MM.1S (cell line): Measurements from ENCODE around the gene GON7.

Experiments used
- DNase-seq: peaks from one replicate; pipeline ENCODE4 v3.0.0-alpha.2; 2015
- H2AFZ ChIP-seq: fragments of 300-600 bp; sonication (generic); 2 replicates; pipeline ENCODE4 v1.6.0; 2016; ENCODE audit warnings: antibody characterized with exemption, low read length
- H3F3A ChIP-seq: fragments of 300-600 bp; sonication (generic); 2 replicates; pipeline ENCODE4 v1.6.1; 2016; ENCODE audit warnings: mild to moderate bottlenecking, antibody characterized with exemption, low read length, moderate library complexity, mixed read lengths; ENCODE audit not compliant: insufficient read depth
- H3K27ac ChIP-seq: fragments of 300-600 bp; sonication (generic); 2 replicates; pipeline ENCODE4 v1.5.1; 2016; ENCODE audit warnings: mild to moderate bottlenecking, low read length
- H3K27me3 ChIP-seq: fragments of 300-600 bp; sonication (generic); replicated peaks from 2 replicates; pipeline ENCODE4 v1.6.0; 2016; ENCODE audit warnings: low read length; ENCODE audit not compliant: insufficient read depth
- H3K36me3 ChIP-seq: fragments of 300-600 bp; sonication (generic); replicated peaks from 2 replicates; pipeline ENCODE4 v1.6.1; 2016; ENCODE audit warnings: mild to moderate bottlenecking, low read length, mixed read lengths; ENCODE audit not compliant: insufficient read depth
- H3K4me1 ChIP-seq: fragments of 300-600 bp; sonication (generic); 2 replicates; pipeline ENCODE4 v1.6.1; 2016; ENCODE audit warnings: low read length, mixed read lengths
- H3K4me2 ChIP-seq: fragments of 300-600 bp; sonication (generic); 2 replicates; pipeline ENCODE4 v1.6.0; 2016; ENCODE audit warnings: low read depth, low read length
- H3K4me3 ChIP-seq: fragments of 300-600 bp; sonication (generic); 2 replicates; pipeline ENCODE4 v1.5.1; 2016; ENCODE audit warnings: low read length, mixed read lengths
- H3K79me2 ChIP-seq: fragments of 300-600 bp; sonication (generic); 2 replicates; pipeline ENCODE4 v1.6.1; 2016; ENCODE audit warnings: mixed run types, low read length, mixed read lengths
- H3K9ac ChIP-seq: fragments of 300-600 bp; sonication (generic); 2 replicates; pipeline ENCODE4 v1.6.1; 2016; ENCODE audit warnings: low read length, mixed read lengths
- H3K9me2 ChIP-seq: fragments of 300-600 bp; sonication (generic); replicated peaks from 2 replicates; pipeline ENCODE4 v1.6.1; 2016; ENCODE audit warnings: mild to moderate bottlenecking, low read length, mixed read lengths; ENCODE audit not compliant: insufficient read depth
- H3K9me3 ChIP-seq: fragments of 300-600 bp; sonication (generic); replicated peaks from 2 replicates; pipeline ENCODE4 v1.6.1; 2016; ENCODE audit warnings: mild to moderate bottlenecking, low read length, mixed read lengths; ENCODE audit not compliant: insufficient read depth
- H4K20me1 ChIP-seq: fragments of 300-600 bp; sonication (generic); 2 replicates; pipeline ENCODE4 v1.6.1; 2016; ENCODE audit warnings: mild to moderate bottlenecking, low read length, moderate library complexity, mixed read lengths; ENCODE audit not compliant: insufficient read depth
- EZH2 ChIP-seq: fragments of 300-600 bp; sonication (generic); optimal IDR thresholded peaks from 2 replicates; pipeline ENCODE3; 2017; ENCODE audit warnings: low read depth, mild to moderate bottlenecking, antibody characterized with exemption, low read length, mixed read lengths
- EZH2phosphoT487 ChIP-seq: fragments of 300-600 bp; sonication (generic); IDR thresholded peaks from 2 replicates; pipeline ENCODE4 v1.6.1; 2018; ENCODE audit warnings: antibody characterized with exemption, low read length
- TF ChIP-seq, protein P1 (sequence below): fragments of 300-600 bp; sonication (generic); IDR thresholded peaks from 2 replicates; pipeline ENCODE4 v1.5.1; 2016; ENCODE audit warnings: antibody characterized with exemption, low read length, mixed read lengths

The GON7 gene

DNA sequence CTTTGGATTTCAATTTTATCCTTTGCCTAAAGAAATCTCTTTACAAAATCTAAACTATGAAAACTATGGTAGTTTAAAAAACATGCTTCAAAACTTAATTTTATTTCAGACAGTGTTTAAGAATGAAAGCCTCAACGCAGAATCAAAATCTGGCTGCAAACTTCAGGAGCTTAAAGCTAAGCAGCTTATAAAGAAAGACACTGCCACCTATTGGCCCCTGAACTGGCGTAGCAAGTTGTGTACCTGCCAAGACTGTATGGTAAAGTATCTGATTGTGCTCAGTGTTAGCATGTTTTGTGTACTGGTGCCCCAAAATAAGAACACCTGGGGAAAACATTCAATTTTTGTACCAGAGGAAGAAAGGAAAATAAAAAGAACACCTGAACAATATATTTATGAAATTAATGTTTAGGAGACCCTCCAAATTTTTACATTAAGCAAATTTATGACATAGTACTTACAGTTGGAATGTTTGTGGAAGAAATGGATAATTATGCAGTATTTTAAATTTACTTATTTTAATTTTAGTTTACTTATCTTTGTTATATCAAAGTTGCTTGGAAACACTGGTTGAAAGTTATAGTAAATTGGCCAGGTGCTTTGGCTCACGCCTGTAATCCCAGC is 12.3 kb upstream of the GON7 start:
- Histone ChIP-seq H3K9ac (no peak overlapping the region), H2AFZ (no peak overlapping the region), H3K27me3 (no peaks in the 10 kb centered on the region), H3K9me3 (no peaks in the 10 kb centered on the region), H3K4me1 (no peaks in the 10 kb centered on the region), H3K9me2 (no peaks in the 10 kb centered on the region), H4K20me1 (no peaks in the 10 kb centered on the region), H3K27ac (no peak overlapping the region), H3K36me3 (no peaks in the 10 kb centered on the region), H3K4me2 (no peak overlapping the region), H3K79me2 (no peaks in the 10 kb centered on the region), H3K4me3 (no peak overlapping the region), H3F3A (no peaks in the 10 kb centered on the region)
- no peak for TF ChIP-seq EZH2
- TF ChIP-seq, protein P1, sequence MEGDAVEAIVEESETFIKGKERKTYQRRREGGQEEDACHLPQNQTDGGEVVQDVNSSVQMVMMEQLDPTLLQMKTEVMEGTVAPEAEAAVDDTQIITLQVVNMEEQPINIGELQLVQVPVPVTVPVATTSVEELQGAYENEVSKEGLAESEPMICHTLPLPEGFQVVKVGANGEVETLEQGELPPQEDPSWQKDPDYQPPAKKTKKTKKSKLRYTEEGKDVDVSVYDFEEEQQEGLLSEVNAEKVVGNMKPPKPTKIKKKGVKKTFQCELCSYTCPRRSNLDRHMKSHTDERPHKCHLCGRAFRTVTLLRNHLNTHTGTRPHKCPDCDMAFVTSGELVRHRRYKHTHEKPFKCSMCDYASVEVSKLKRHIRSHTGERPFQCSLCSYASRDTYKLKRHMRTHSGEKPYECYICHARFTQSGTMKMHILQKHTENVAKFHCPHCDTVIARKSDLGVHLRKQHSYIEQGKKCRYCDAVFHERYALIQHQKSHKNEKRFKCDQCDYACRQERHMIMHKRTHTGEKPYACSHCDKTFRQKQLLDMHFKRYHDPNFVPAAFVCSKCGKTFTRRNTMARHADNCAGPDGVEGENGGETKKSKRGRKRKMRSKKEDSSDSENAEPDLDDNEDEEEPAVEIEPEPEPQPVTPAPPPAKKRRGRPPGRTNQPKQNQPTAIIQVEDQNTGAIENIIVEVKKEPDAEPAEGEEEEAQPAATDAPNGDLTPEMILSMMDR: peak; percentile 46
- no peak for TF ChIP-seq EZH2phosphoT487
- peak; percentile 54 for DNase-seq

DNA sequence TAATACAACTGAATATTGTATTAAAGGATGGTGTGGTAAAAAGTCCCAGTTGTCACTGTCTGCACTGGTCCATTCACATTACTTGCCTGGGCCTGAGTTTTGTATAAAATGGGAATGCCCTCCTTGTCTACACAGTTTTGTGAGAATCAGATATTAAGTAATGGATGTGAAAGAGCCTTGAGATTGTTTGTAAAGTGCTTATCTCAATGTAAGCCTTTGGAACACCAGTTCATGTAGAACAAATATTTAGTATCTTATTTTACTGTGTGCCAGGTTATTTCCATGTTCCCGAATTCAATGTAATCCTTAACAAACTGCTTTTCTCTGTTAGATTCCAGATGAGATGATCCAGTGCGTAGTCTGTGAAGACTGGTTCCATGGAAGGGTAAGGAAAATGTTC is 7.7 kb upstream of the GON7 start:
- no peak for TF ChIP-seq EZH2phosphoT487
- TF ChIP-seq EZH2: no peak
- TF ChIP-seq, protein P1: no peak
- Histone ChIP-seq H3K9me3 (no peaks in the 10 kb centered on the region), H3K4me2 (no peak overlapping the region), H3K4me3 (no peak overlapping the region), H2AFZ (no peak overlapping the region), H3K27me3 (no peaks in the 10 kb centered on the region), H3K79me2 (peaks cover 2% of the 10 kb centered on the region), H3K36me3 (no peaks in the 10 kb centered on the region), H4K20me1 (no peaks in the 10 kb centered on the region), H3K9ac (no peak overlapping the region), H3F3A (no peaks in the 10 kb centered on the region), H3K9me2 (no peaks in the 10 kb centered on the region), H3K4me1 (0 out of 2 replicates have a peak, but pooled peaks cover 3% of the 10 kb centered on the region), H3K27ac (no peak overlapping the region)
- no peak for DNase-seq

DNA sequence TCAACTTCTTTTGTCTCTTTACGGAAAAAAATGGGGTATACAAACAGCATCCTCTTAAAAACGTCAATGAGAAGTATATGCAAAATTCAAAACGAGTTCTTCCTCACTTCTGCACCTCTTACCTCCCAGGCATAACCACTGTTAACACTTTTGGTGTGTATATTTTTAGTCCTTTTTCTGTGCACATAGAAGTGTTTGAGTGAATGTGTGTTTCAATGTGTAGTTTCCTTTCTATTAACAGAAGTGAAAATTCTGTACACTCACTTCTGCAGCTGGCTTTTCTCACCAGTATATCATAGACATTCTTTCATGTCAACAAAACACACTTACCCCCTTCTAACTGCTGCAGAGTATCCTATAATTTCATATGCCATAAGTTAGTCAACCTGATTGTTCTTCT is 5.6 kb upstream of the GON7 start:
- no peaks in the 10 kb centered on the region for H3F3A ChIP-seq
- DNase-seq: no peak

More for the DNA sequence above, 5.6 kb upstream of the GON7 start:
- H3K79me2 ChIP-seq: peaks cover 23% of the 10 kb centered on the region
- no peaks in the 10 kb centered on the region for H3K9me2 ChIP-seq
- H3K4me3 ChIP-seq: no peak overlapping the region
- H3K27ac ChIP-seq: peak overlapping the region; percentile 31; the same call in 1 of the 2 replicates
- H4K20me1 ChIP-seq: no peaks in the 10 kb centered on the region
- no peak overlapping the region for H2AFZ ChIP-seq
- no peaks in the 10 kb centered on the region for H3K36me3 ChIP-seq
- H3K4me1 ChIP-seq: 0 out of 2 replicates have a peak, but pooled peaks cover 3% of the 10 kb centered on the region
- H3K27me3 ChIP-seq: no peaks in the 10 kb centered on the region
- H3K4me2 ChIP-seq: no peak overlapping the region
- H3K9ac ChIP-seq: no peak overlapping the region
- TF ChIP-seq, protein P1: no peak
- no peak for TF ChIP-seq EZH2
- no peak for TF ChIP-seq EZH2phosphoT487
- H3K9me3 ChIP-seq: no peaks in the 10 kb centered on the region
